ENCODE results near the gene RALGAPB.
A peak's percentile ranks its signal among the peaks of the same experiment; 100 is the strongest.
"Not testable (repeated sequence)": the region's sequence is repeated elsewhere in the genome, so short reads cannot be mapped to it uniquely, and the experiment has no call there.

The RALGAPB gene

DNA sequence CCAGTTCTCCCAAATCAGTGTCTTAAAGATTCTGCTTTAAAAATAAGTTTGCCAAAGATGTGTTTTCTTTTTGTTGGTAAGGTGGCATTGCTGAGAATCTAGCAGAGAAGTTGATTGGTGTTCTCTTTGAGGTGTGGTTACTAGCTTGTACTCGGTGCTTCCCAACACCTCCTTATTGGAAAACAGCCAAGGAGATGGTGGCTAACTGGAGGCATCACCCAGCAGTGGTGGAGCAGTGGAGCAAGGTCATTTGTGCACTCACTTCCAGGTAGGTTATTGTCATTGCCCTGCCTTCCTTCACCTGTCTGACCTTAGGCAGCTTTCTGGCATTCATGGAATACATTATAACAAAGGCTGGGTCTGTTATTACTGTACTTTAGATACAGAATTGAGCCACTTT, 26.7 kb downstream of the RALGAPB start:
- DNase-seq: no peak

DNA sequence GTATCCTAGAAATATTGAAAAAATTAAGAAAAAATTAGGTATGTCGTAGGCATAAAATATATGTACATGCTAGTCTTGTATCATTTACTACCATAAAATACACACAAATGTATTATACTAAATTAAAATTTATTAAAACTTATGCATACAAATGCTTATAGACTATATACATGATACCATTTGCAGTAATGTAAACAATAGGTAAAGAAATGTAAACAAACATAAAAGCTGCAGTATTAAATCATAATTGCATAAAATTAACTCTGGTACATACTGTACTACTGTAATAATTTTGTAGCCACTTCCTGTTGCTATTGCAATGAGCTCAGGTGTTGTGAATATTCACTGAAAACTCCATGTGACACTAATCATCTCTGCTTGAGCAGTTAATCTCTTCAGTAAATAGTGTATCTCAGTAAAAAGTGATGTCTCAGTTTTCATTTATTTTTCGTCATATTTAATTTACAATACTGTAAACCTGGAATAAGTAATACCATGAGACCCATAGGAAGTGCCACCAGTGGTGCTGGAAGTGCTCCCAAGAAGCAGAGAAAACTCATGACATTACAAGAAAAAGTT, 29.3 kb downstream of the RALGAPB start:
- DNase-seq: no peak

DNA sequence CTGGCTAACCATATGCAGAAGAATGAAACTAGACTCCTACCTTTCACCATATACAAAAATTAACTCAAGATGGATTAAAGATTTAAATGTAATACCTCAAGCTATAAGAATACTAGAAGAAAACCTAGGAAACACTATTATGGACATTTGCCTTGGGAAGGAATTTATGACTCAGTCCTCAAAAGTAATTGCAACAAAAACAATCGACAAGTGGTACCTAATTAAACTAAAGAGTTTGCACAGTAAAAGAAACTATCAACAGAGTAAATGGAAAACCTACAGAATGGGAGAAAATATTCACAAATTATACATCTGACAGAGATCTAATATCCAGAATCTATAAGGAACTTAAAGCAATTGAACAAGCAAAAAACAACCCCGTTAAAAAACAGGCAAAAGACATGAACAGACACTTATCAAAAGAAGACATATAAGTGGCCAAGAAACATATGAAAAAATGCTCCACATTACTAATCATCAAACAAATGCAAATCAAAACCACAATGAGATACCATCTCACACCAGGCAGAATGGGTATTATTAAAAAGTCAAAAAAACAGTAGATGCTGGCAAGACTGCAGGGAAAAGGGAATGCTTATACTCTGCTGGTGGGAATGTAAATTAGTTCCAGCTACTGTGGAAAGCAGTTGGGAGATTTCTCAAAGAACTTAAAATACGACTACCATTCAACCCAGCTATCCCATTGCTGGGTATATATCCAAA, 31.9 kb downstream of the RALGAPB start:
- no peak for DNase-seq

DNA sequence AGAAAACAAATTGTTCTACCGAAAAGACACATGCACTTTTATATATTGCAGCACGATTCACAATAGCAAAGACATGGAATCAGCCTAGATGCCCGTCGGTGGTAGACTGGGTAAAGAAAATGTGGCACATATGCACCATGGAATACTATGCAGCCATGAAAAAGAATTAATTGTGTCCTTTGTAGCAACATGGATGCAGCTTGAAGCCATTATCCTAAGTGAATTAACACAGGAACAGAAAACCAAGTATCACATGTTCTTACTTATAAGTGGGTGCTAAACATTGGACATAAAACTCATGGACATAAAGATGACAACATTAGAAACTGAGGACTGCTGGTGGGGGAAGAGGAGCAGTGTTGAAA, 32.4 kb downstream of the RALGAPB start:
- no peak for DNase-seq

DNA sequence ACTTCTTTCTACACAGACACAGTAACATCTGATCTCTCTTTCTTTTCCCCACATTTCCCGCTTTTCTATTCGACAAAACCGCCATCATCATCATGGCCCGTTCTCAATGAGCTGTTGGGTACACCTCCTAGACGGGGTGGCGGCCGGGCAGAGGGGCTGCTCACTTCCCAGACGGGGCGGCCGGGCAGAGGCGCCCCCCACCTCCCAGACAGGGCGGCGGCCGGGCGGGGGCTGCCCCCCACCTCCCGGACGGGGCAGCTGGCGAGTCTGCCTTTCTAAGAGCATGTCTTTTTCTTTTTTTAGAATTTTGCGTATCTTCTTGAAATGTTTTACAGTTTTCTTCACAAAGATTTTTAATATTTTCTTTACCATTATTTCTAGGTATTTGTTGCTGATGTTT, 39.1 kb downstream of the RALGAPB start:
- DNase-seq: not testable (repeated sequence)

DNA sequence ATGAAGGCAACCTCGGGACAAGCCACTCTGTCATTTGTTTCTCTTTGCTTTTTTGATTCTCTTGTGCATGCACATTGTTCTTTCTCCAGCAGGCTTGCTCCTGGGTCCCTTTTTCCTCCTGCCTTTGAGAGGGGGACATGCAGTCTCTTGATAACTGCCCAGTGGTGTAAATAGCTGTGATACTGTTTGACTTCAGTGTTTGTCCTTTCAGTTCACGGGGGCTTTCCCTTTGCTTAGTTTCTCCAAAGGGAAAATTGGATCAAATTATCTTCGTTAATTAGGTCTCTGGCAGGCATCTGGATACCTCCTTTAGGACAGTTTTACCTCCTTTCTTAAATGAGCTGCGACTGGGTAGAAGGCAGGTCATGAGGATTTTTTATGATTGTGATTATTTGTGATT, 41.5 kb downstream of the RALGAPB start:
- DNase-seq: peak; percentile 26 to 47

DNA sequence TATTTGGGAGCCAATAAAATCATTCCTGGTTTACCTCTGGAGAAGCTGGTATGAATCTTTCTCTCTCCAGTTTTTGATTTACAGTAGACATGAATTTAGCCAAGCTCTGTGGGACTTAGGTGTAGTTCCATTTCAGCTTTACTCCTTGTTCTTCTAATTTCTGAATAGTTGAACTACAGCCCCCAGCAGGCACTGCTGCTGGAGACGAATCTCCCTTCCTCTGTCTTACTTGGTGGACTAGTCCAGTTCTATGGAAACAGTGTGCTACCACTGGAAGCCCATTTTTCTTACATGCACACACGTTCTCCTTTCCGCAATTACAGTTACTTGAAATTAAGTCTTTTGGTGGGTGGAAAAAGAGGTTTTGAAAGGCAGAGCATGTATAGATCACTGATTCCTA, 42.3 kb downstream of the RALGAPB start:
- DNase-seq: peak in 1 of 2 experiments; percentile 24

DNA sequence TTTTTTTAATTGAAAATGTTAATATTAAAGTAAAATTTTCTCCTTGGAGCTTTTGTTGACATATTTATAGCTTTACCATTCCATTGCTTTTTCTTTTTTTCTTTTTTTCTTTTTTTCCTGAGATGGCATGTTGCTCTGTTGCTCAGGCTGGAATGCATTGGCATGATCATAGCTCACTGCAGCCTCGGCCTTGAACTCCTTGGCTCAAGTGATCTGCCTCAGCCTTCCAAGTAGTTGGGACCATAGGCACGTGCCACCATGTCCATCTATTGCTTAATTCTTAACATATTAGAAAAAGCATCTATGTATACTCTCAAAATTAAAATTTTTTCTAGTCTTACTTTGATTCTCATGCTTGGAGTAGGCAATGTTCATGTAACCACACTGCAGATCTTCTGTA, 43.0 kb downstream of the RALGAPB start:
- DNase-seq: no peak

DNA sequence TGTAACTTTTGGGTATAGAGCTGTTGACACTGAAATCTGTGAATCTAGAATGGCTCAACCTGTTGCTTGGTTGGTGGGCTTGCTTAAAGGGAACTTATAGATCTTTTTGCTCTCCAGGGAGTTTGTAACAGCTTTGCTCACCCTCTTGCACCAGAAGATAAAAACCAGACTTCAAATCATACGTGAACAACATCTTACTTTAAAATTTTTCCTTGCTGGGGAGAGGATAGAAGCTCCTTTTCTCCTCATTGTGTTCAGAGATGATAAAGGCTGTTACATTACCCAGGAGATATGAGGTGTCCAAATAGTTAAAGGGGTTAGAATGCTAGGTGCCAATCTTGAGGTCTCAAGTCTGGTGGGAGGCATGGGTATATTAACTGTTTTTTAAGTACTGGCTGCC, 46.8 kb downstream of the RALGAPB start:
- DNase-seq: no peak

DNA sequence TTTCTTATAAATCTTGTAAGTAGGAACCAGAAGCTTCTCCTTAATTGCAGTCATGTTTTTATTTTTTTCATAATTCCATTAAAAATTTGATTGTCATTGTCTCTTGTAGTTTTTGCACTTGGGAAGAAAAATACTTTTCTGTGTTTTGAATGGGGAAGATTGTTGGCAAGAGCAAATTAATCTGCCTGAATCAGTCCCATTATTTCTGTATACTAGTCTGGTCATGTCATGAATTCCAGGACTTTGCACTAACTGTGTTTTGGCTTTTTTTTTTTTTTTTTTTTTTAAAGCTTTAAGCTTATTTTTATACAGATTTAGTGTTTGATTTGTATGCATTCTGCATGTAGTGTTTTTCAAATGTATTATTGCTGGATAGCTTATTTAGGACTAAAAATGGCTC, 47.6 kb downstream of the RALGAPB start:
- no peak for DNase-seq

DNA sequence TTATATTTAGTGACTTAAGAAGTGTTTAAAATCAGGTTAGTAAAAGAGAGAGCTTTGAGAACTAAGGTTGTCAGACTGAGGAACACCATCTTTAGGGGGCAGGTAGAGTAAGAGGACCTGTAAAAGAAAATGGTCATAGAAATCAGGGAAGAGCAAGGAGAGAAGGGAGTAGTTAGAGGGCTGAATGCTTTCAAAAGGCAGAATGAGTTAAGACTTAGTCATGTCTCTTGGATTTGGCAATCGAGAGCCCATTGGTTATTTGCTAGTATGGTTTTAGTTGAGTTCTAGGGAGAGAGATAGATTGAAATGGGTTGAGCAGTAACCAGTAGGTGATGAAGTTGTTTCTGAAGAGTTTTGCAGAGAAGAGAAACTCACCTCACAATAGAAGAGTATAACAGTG, 51.1 kb downstream of the RALGAPB start:
- no peak for DNase-seq

DNA sequence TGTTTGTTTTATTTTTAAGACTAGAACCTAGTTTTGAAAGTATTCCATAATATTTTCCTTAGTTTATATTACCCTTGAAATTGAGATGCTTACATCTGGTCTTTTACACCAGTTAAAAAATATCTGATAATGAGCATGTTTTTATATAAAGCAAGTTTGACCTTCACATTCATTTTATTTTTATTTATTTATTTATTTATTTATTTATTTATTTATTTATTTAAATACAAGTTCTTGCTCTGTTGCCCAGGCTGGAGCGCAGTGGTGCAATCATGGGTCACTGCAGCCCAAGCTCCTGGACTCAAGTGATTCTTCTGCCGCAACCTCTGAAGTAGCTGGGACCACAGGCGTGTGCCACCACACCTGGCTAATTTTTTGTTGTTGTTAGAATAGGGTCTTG, 55.5 kb downstream of the RALGAPB start:
- DNase-seq: no peak

DNA sequence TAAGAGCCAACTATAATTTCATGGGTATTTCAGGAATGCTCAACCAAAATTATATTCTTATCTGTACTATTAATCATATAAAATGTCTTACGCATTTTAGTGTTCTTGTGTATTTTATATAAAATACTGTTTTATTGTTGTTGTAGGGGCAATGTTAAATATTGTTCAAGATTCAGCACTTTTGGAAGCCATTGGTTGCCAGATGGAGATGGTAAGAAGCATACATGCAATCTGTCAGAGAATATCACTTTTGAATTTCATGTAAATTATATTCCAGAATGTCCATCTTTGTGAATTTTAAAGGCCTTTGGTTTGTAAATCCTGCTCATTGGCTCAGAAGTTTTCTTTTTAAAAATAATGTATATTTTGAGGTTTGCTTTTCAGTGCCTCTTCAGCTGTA, 58.4 kb downstream of the RALGAPB start:
- no peak for DNase-seq

DNA sequence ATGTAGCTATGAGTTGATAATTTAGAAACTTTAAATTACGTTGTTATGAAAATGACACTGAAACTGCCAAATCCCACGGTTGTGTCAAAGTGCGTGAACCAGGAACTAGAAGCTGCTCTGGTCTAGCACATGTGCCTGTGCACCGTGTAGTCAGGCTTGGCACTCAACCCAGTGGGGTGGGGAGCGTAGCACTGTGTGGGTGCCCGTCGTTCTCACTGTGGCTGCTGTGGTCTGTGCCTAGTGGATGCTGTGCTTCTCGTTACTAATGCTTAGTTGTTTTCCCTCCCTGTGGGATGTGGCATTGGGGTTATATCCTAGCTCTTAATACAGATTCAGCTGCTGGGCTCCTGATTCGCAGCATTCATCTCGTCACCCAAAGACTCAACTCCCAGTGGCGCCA, 62.1 kb downstream of the RALGAPB start:
- DNase-seq: no peak

DNA sequence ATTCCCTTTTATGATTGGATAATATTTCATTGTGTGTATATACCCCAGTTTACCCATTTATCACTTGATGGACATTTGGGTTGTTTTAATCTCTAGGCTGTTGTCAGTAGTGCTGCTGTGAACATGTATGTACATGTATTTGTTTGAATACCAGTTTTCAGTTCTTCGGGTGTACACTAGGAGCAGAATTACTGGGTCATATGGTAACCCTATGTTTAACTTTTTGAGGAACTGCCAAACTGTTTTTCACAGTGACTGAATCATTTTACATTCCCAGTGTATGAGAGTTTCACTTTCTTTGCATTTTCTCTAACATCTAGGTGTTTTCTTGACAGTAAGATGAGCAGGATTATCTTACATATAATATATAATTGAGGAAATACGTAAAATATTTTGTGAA, 63.7 kb downstream of the RALGAPB start:
- no peak for DNase-seq

DNA sequence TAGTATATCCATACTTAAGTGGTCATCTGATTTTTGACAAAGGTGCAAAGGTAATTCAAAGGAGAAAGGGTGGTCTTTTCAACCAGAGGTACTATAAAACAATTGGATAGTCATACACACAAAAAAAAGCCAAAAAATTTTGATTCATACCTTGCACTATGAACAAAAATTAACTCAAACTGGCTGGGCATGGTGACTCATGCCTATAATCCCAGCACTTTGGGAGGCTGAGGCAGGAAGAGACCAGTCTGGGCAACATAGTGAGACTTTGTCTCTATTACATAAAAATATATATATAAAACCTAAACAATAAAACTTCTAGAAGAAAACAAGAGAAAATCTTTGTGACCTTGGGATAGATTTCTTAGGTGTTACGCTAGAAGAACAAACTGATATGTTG, 64.5 kb downstream of the RALGAPB start:
- no peak for DNase-seq

DNA sequence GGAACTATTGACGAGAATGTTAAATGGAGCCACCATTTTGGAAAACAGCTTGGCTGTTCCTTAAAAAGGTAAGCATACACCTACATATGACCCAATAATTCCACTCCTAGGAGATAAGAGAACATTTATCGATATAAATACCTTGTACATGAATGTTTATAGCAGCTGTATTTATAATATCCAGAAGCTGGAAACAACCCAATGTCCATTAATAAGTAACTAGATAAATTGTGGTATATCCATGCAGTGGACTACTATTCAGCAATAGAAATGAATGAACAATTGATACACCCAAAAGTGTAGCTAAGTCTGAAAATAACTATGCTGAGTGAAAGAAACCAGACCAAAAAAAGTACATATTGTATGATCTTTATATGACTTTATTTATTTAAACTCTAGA, 66.1 kb downstream of the RALGAPB start:
- DNase-seq: no peak

DNA sequence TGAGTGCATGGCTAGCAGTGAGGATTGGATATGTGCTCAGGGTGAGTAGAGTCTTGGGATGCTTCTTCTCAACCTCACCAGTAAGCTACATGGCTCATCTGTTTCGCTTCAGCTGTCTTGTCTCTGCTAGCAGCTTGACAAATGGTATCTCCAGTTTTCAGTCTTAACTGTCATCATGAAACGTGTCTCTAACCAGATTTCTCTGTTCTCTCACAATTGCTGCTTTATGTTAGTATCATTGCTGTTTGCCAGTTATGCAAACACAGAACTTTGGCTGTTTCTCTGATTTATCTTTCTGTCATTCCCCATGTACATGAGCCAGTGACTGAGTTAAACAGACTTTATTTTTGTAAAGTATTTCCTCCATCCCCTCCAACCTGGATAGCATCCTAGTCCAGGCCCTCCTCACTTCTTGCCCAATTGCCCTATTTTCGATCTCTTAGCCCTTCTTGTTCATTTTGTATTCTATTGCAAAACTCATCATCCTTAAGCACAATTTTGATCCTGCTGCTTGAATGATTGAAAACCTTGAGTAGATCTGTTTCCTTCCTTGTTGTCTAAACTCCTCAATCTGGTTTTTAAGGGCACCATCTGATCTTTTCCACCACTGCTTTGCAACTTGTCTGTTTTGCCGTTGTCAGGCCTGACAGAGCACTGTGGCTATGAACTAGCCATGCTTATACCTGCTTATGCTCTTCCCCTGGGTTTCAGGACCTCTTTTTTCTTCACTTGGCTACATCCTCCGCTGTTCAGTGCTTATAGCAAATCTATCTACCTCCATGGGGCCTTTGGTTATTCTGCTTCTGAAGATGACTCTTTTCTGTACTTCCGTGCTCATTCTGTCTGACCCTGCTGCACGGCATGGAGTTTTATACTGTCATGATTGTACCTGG, 70.6 kb downstream of the RALGAPB start:
- DNase-seq: no peak

DNA sequence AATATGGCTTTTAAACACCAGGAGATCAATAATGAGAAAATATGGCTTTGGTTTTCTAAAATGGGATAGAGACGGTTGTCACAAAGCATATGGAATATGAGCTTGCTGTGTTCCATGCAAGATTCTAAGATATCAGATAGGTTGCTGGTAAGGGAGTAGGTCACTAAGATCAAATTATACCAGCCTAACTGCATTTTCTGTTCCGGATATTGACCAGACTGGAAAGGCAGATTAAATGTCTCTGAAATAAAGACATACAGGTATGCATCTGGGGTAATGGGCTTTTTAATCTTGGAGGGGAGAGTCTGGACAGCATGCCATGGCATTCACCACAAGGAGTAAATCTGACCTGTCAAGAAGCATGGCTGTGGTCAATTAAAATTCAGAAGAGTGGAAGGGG, 73.1 kb downstream of the RALGAPB start:
- DNase-seq: no peak

DNA sequence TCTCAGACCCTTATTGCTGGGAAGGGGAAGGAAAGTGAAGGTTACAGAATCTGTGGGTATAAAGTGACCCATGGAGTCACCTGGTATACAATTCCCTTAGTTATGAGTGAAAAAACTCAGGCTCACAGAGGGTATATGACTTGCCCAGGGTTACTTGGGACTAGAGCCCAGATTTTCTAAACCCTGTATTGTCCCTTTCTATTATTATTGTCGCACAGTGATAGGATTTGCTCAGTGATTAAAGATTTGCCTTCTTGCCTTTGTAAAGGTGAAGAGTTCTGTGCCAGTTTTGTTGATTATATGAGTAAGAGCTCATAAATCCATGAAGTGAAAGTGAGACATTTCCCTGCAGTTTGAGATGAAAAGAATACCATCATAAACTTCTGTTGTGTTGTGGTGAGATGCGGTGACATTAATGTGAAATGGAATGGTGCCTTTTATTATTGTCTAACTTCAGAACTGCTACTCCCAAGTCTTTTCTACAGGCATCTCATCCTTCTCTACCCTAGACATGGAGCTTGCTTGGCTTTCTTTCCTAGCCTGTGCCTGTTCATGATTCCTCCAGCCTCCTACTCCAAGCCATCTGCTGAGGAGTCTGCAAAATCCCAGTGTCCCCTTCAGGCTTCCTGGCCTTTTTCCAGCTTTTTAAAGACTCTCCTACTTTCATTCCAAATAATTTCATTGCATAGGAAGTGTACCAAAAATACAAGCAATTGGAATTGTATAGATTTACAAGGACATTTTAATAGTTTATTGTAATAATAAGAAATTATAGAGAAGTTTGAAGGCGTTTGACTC, 74.8 kb downstream of the RALGAPB start:
- DNase-seq: no peak

DNA sequence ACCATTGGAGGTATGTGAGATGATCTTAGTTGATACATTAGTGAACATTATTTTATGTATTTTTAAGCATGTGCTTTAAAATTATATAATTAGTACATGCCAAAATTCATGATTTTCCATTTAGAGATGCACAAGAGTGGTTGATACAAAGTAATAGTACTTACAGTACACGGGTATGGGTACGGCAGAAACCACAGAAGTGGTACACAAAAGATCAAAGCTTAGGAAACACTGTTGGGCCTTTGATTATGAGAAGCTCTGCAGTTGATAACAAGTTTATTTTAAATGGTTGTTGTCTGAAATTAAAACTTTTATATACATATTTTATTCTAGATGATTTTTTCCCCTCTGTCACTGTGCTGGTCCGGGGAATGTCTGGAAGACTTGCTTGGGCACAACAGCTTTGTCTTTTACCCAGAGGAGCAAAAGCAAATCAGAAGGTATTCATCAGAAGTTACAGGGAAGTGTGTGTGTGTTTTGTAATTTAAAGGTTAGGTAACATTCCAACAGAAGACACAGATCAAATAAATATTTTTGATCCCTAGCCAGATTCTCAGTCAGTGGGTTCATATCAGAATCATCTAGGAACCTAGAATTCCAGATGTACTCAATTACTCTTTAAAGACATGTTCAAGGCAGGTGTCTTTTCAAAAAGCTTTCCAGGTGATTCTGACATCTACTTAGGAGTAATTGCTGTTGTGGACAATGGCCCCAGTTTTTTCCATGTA, 75.9 kb downstream of the RALGAPB start:
- no peak for DNase-seq

DNA sequence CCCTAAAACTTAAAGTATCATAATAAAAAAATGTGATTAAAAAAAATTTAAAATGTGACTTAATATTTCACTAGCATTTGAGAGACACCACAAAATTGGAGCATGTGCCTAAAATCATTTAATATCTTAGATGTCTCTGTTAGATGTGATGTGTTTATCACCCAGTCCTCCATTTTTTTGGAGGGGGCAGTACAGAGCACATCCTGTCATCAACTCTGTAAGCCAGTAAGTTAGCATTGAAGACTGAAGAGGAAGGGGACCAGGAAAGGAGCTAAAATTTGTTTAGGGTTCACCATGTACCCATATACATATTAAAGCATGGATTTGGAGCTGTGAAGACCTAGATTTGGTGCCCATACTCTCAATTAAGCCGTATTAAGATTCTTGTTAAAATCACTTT, 77.6 kb downstream of the RALGAPB start:
- no peak for DNase-seq

Data from NCI-H1930 (cell line).